K562 (cell line): Measurements from ENCODE around the gene C3orf52. TPM values are rescaled to one million over a fixed set of nuclear protein-coding genes. Genes with fewer than 3 reads are reported as not detected.
A peak's percentile ranks its signal among the peaks of the same experiment; 100 is the strongest.

Experiments
- ATAC-seq: fragments of 200-7000 bp; cut with Tn5 transposase; 3 replicates; pipeline ENCODE4 v1.9.1; 2020; ENCODE audit warnings: moderate library complexity
- BruUV-seq: library from RNA; stranded (reverse); fragments of 400-500 nt; replicated peaks from 2 replicates; lab custom pipeline; 2021; lab: Mats Ljungman, UMichigan
- CTCF ChIA-PET: fragments of 300-600 bp; formaldehyde crosslinking; extraction: SDS; loops from one replicate; lab custom pipeline; 2021; ENCODE audit warnings: low intra/inter-chr PET ratio; lab: Yijun Ruan, JAX
- POLR2A ChIA-PET: fragments of 300-600, 350-650 bp; sonication (Branson Sonifier 250); formaldehyde crosslinking; extraction: SDS; loops from one replicate; lab custom pipeline; 2021; ENCODE audit warnings: antibody characterized with exemption, inconsistent platforms; lab: Yijun Ruan, JAX
- DNase-seq, 4 experiments: peaks; one replicate each; pipeline versions ENCODE4 v3.0.0 to v3.0.0-alpha.2; 2011 to 2018; ENCODE audit warnings: low spot score in 3 of 4, mixed read lengths in 3 of 4; ENCODE audit errors: extremely low read depth in 1 of 4
- FAIRE-seq: peaks from 2 replicates; lab custom pipeline; 2011; peaks lifted over from hg19 to GRCh38; lab: Jason Lieb, UNC
- H2AFZ ChIP-seq: 2 replicates; pipeline ENCODE4 v1.6.0; 2011; ENCODE audit warnings: low read depth, low read length, control low read depth, inconsistent platforms
- H3K27ac ChIP-seq: fragments of 200-600 bp; 3 replicates; pipeline ENCODE4 v1.8.0; 2011; ENCODE audit warnings: low read depth, mild to moderate bottlenecking, control low read depth, inconsistent platforms, low read length, moderate library complexity, mixed read lengths; ENCODE audit errors: extremely low read depth
- H3K27me3 ChIP-seq, 2 experiments: fragments of 300-600 bp in 1 of 2; 2 replicates in 1 of 2; 3 replicates in 1 of 2; pipeline versions ENCODE4 v1.6.0 to v1.8.0; 2011; ENCODE audit warnings: inconsistent platforms in 2 of 2, low read length in 2 of 2, mild to moderate bottlenecking in 1 of 2, mixed read lengths in 1 of 2, moderate library complexity in 1 of 2; ENCODE audit not compliant: control insufficient read depth in 2 of 2, insufficient read depth in 2 of 2
- H3K36me3 ChIP-seq: fragments of 300-600 bp; 3 replicates; pipeline ENCODE4 v1.8.0; 2011; ENCODE audit warnings: mild to moderate bottlenecking, low read length, inconsistent platforms; ENCODE audit not compliant: control insufficient read depth, insufficient read depth
- H3K4me1 ChIP-seq, 2 experiments: fragments of 200-600 bp in 1 of 2; replicated peaks in 1 of 2; 2 replicates in 1 of 2; 3 replicates in 1 of 2; pipeline versions ENCODE4 v1.5.1 to v1.8.0; 2011; ENCODE audit warnings: inconsistent platforms in 2 of 2, low read length in 2 of 2, mild to moderate bottlenecking in 1 of 2, mixed read lengths in 1 of 2, moderate library complexity in 1 of 2; ENCODE audit not compliant: control insufficient read depth in 2 of 2, insufficient read depth in 2 of 2
- H3K4me2 ChIP-seq: 2 replicates; pipeline ENCODE4 v1.6.1; 2011; ENCODE audit warnings: low read length, control low read depth, inconsistent platforms, mixed read lengths; ENCODE audit not compliant: insufficient read depth
- H3K4me3 ChIP-seq: fragments of 200-600 bp; sonication (generic), shearing (Covaris generic); 2 replicates; pipeline ENCODE4 v1.5.1; 2016; ENCODE audit warnings: control low read depth, inconsistent platforms
- H3K79me2 ChIP-seq: fragments of 200-600 bp; 3 replicates; pipeline ENCODE4 v1.8.0; 2011; ENCODE audit warnings: low read length, inconsistent platforms; ENCODE audit not compliant: control insufficient read depth, insufficient read depth
- H3K9ac ChIP-seq, 2 experiments: 2 replicates each; pipeline versions ENCODE4 v1.6.0 to v1.6.1; 2011; ENCODE audit warnings: low read depth in 2 of 2, low read length in 2 of 2, control low read depth in 1 of 2, inconsistent platforms in 1 of 2, mild to moderate bottlenecking in 1 of 2, mixed read lengths in 1 of 2; ENCODE audit not compliant: insufficient read depth in 1 of 2
- H3K9me1 ChIP-seq: one replicate; pipeline ENCODE4 v1.6.0; 2011; ENCODE audit warnings: inconsistent platforms, mild to moderate bottlenecking, low read length, moderate library complexity; ENCODE audit not compliant: control insufficient read depth, insufficient read depth
- H3K9me3 ChIP-seq: replicated peaks from 2 replicates; pipeline ENCODE4 v1.5.1; 2011; ENCODE audit warnings: low read depth, low read length, inconsistent platforms; ENCODE audit not compliant: control insufficient read depth, insufficient read depth
- H4K20me1 ChIP-seq: replicated peaks from 2 replicates; pipeline ENCODE4 v1.6.1; 2011; ENCODE audit warnings: low read length, inconsistent platforms, mixed read lengths; ENCODE audit not compliant: control insufficient read depth, insufficient read depth
- FOXJ2 ChIP-seq: fragments of 200-800 bp; sonication (Bioruptor generic); IDR thresholded peaks from 2 replicates; pipeline ENCODE4 v1.6.1; 2016; ENCODE audit warnings: missing genetic modification characterization, missing compliant biosample characterization
- HNRNPLL ChIP-seq: fragments of 200-400 bp; formaldehyde crosslinking; IDR thresholded peaks from 2 replicates; pipeline ENCODE4 v1.6.1; 2017; ENCODE audit warnings: low read length, low read depth, mild to moderate bottlenecking; ENCODE audit not compliant: poor library complexity, severe bottlenecking
- ZNF518B ChIP-seq: fragments of 250-450 bp; sonication (Bioruptor Pico); IDR thresholded peaks from 2 replicates; pipeline ENCODE4 v1.5.0; 2021; ENCODE audit warnings: mild to moderate bottlenecking, moderate library complexity
- WGBS: fragments of 100-300 bp; shearing (Covaris generic); methylation state at CpG from one replicate; pipeline ENCODE4 v1.1.6; 2016; ENCODE audit warnings: low coverage, mixed read lengths; ENCODE audit not compliant: insufficient coverage; ENCODE audit errors: missing lambda C conversion rate; 5-methylcytosine and 5-hydroxymethylcytosine counted together
- in situ Hi-C: fragments of 300-500 bp; cut with MboI; formaldehyde crosslinking; loops from 4 replicates; pipeline ENCODE4 v1.15.0; 2018; ENCODE audit warnings: inconsistent platforms, mixed read lengths
- intact Hi-C: fragments of 100-400 bp; cut with micrococcal nuclease; formaldehyde crosslinking; loops from 2 replicates; pipeline ENCODE4 v1.14.2; 2022
- polyA plus RNA-seq, 8 experiments: library from polyadenylated mRNA; depleted of rRNA in 4 of 8; stranded (reverse) in 5 of 8; unstranded in 3 of 8; fragments of >200 nt; fragmentation: Nextera tagmentation in 2 of 8; fragmentation: Illumina TruSeq in 1 of 8; extraction: Ambion mirVana in 2 of 8; extraction: Trizol in 1 of 8; gene quantifications; 2 replicates each; pipeline versions ENCODE4 v1.2.1 to v1.2.3, GENCODE V29; 2011 to 2014; ENCODE audit warnings: inconsistent platforms in 1 of 8, missing spikeins in 1 of 8
- total RNA-seq, 7 experiments: library from RNA; depleted of rRNA in 6 of 7; stranded (reverse); fragments of >200 nt in 6 of 7; fragmentation: Illumina TruSeq in 2 of 7; extraction: Trizol in 2 of 7; gene quantifications; 2 replicates each; pipeline versions ENCODE4 v1.2.1 to v1.2.3, GENCODE V29; 2011 to 2021; ENCODE audit warnings: low replicate concordance in 1 of 7

Gene C3orf52
- total and polyA plus RNA-seq, 9 of the 15 experiments (the other 6 are each of a cell fraction or from before 2014, with no cell fraction given): 2.8 to 6.1 (median 3.8) TPM

GRCh38 chr3:112128843-112129727 is 42.9 kb downstream of the C3orf52 start:
- in situ Hi-C loops: no loop called here
- Histone ChIP-seq H2AFZ (no peak overlapping the region), H3K9me3 (no peaks in the 10 kb centered on the region), H3K4me3 (no peak overlapping the region), H3K4me2 (no peak overlapping the region), H3K9me1 (no peaks in the 10 kb centered on the region), H4K20me1 (no peaks in the 10 kb centered on the region), H3K27ac (no peak overlapping the region), H3K9ac (no peak overlapping the region), H3K27me3 (no peaks in the 10 kb centered on the region), H3K4me1 (no peaks in the 10 kb centered on the region), H3K79me2 (no peaks in the 10 kb centered on the region), H3K36me3 (no peaks in the 10 kb centered on the region)
- 4% methylated on average over 6 of the region's 7 CpGs for WGBS
- no TSS peak for BruUV-seq
- ATAC-seq (no peak), DNase-seq (no peak), FAIRE-seq (no peak)
- TF ChIP-seq HNRNPLL: peak; percentile 74
- peak; percentile 75 for TF ChIP-seq FOXJ2
- no peak for TF ChIP-seq ZNF518B (CRISPR knock-in tag)
- intact Hi-C loops: no loop called here
- CTCF ChIA-PET: no interaction called here
- POLR2A ChIA-PET: no interaction called here
